Ascending aorta (tissue), 2 donors: Measurements from ENCODE around the gene DENND4B. TPM values are rescaled to one million over a fixed set of nuclear protein-coding genes. Genes with fewer than 3 reads are reported as not detected.

Experiments
- DNase-seq, 2 donors: peaks; one replicate each; pipeline ENCODE4 v3.0.0-alpha.2; 2019; ENCODE audit warnings: low spot score in 2 of 2
- H3K27ac ChIP-seq, 2 donors: fragments of 200-600 bp; sonication (generic); one replicate each; pipeline ENCODE4 v1.5.1; 2016 to 2017; ENCODE audit warnings: mild to moderate bottlenecking in 1 of 2
- H3K27me3 ChIP-seq: fragments of 200-600 bp; sonication (generic); one replicate; pipeline ENCODE4 v1.5.1; 2017
- H3K36me3 ChIP-seq, 2 donors: fragments of 200-600 bp; sonication (generic); one replicate each; pipeline ENCODE4 v1.5.1; 2016
- H3K4me1 ChIP-seq, 2 donors: fragments of 200-600 bp; sonication (generic); one replicate each; pipeline ENCODE4 v1.5.1; 2016 to 2017; ENCODE audit warnings: mild to moderate bottlenecking in 1 of 2
- H3K4me3 ChIP-seq, 2 donors: fragments of 200-600 bp; sonication (generic); one replicate each; pipeline ENCODE4 v1.5.1; 2016 to 2017; ENCODE audit warnings: mild to moderate bottlenecking in 1 of 2
- H3K9me3 ChIP-seq, 2 donors: fragments of 200-600 bp; sonication (generic); one replicate each; pipeline ENCODE4 v1.5.1; 2016
- CTCF ChIP-seq, 3 experiments: fragments of 200-600 bp in 2 of 3; fragments of 450-650 bp in 1 of 3; sonication (generic) in 2 of 3; IDR thresholded peaks; one replicate each; pipeline ENCODE4 v1.5.1; 2016 to 2019; ENCODE audit warnings: antibody characterized with exemption in 3 of 3, mild to moderate bottlenecking in 1 of 3, moderate library complexity in 1 of 3
- intact Hi-C: fragments of 100-400 bp; cut with DNase I; formaldehyde crosslinking; loops from one replicate; pipeline ENCODE4 v1.15.1; 2023
- total RNA-seq: library from RNA; depleted of rRNA; stranded (reverse); fragments of >200 nt; gene quantifications from one replicate; pipeline ENCODE4 v1.1.0, GENCODE V29; 2016

The DENND4B gene
- total RNA-seq, 1 donor from 2014 or later = 80.0 TPM

- intact Hi-C loops = loop anchor here (1.0 to 5.0 kb wide), 3 partner anchors 24 to 290 kb away; partner anchors contain the start of genes GATAD2B, ILF2 and RAB13
- peak overlapping the region; percentile 91 to 96 for H3K27ac ChIP-seq
- peak in 1 of 2 donors; percentile 79 for DNase-seq
These were observed 15.8 kb upstream of the DENND4B start for GRCh38 chr1:153962088-153963029.

GRCh38 chr1:153961421-153961820, 14.9 kb upstream of the DENND4B start:
- no peaks in the 10 kb centered on the region for H3K27me3 ChIP-seq
- H3K4me1 ChIP-seq = peaks cover 24 to 39% of the 10 kb centered on the region in 2 donors
- TF ChIP-seq CTCF (IDR thresholded peaks at IDR 0.05) = no peak
- no peaks in the 10 kb centered on the region for H3K9me3 ChIP-seq
- DNase-seq = no peak
- H3K27ac ChIP-seq = peak overlapping the region; percentile 91 to 96
- intact Hi-C loops = loop anchor here (5.0 kb wide), 2 partner anchors 39 to 289 kb away; partner anchors contain the start of genes GATAD2B and ILF2
- H3K4me3 ChIP-seq = peak overlapping the region in 1 of 2 donors; percentile 75
- H3K36me3 ChIP-seq = peaks cover 10 to 14% of the 10 kb centered on the region in 2 donors

More at GRCh38 chr1:153962088-153963029, 15.8 kb upstream of the DENND4B start:
- TF ChIP-seq CTCF (IDR thresholded peaks at IDR 0.05) = no peak
- peaks cover 18 to 30% of the 10 kb centered on the region in 2 donors for H3K4me1 ChIP-seq
- peak overlapping the region; percentile 65 to 75 for H3K4me3 ChIP-seq
- no peaks in the 10 kb centered on the region for H3K27me3 ChIP-seq
- H3K9me3 ChIP-seq = no peaks in the 10 kb centered on the region
- H3K36me3 ChIP-seq = peaks cover 10 to 14% of the 10 kb centered on the region in 2 donors

GRCh38 chr1:153960206-153960605, 13.7 kb upstream of the DENND4B start:
- no peak for TF ChIP-seq CTCF (IDR thresholded peaks at IDR 0.05)
- DNase-seq = no peak
- H3K27me3 ChIP-seq = no peaks in the 10 kb centered on the region
- intact Hi-C loops = loop anchor here (5.0 kb wide), 2 partner anchors 38 to 288 kb away; partner anchors contain the start of genes GATAD2B and ILF2
- H3K4me1 ChIP-seq = peaks cover 24 to 41% of the 10 kb centered on the region in 2 donors
- no peaks in the 10 kb centered on the region for H3K9me3 ChIP-seq
- peak overlapping the region in 1 of 2 donors; percentile 97 for H3K27ac ChIP-seq
- H3K36me3 ChIP-seq = peaks cover 10 to 14% of the 10 kb centered on the region in 2 donors
- no peak overlapping the region for H3K4me3 ChIP-seq

GRCh38 chr1:153959454-153959853, 12.9 kb upstream of the DENND4B start:
- Histone ChIP-seq H3K27ac (peak overlapping the region; percentile 91 to 97), H3K36me3 (peaks cover 14 to 17% of the 10 kb centered on the region in 2 donors), H3K9me3 (no peaks in the 10 kb centered on the region), H3K4me3 (peak overlapping the region in 1 of 2 donors; percentile 97), H3K27me3 (no peaks in the 10 kb centered on the region), H3K4me1 (peaks cover 23 to 39% of the 10 kb centered on the region in 2 donors)
- no peak for TF ChIP-seq CTCF (IDR thresholded peaks at IDR 0.05)
- no peak for DNase-seq
- intact Hi-C loops = no loop called here

GRCh38 chr1:153958961-153959260, 12.4 kb upstream of the DENND4B start:
- peaks cover 18 to 38% of the 10 kb centered on the region in 2 donors for H3K4me1 ChIP-seq
- intact Hi-C loops = loop anchor here (1.0 kb wide), 2 partner anchors 13 to 27 kb away; partner anchors contain the start of genes DENND4B and RAB13

More at GRCh38 chr1:153958961-153959260, 12.4 kb upstream of the DENND4B start:
- TF ChIP-seq CTCF (IDR thresholded peaks at IDR 0.05) = no peak
- no peaks in the 10 kb centered on the region for H3K9me3 ChIP-seq
- H3K27ac ChIP-seq = peak overlapping the region; percentile 91 to 97
- no peaks in the 10 kb centered on the region for H3K27me3 ChIP-seq
- peak overlapping the region; percentile 87 to 97 for H3K4me3 ChIP-seq
- H3K36me3 ChIP-seq = peaks cover 16 to 23% of the 10 kb centered on the region in 2 donors
- DNase-seq = no peak
